Colonic mucosa (tissue), 4 donors: ENCODE data around the gene PRKCQ. TPM values are rescaled to one million over a fixed set of nuclear protein-coding genes. Genes with fewer than 3 reads are reported as not detected.
"Not testable (repeated sequence)": the region's sequence is repeated elsewhere in the genome, so short reads cannot be mapped to it uniquely, and the experiment has no call there.

Experiments used
- DNase-seq: peaks from one replicate; pipeline ENCODE4 v3.0.0-alpha.2; 2020
- H3K27ac ChIP-seq: fragments of 200-600 bp; one replicate; pipeline ENCODE4 v1.8.0; 2021
- H3K27me3 ChIP-seq: fragments of 200-600 bp; one replicate; pipeline ENCODE4 v1.8.0; 2021
- H3K36me3 ChIP-seq: fragments of 200-600 bp; one replicate; pipeline ENCODE4 v1.8.0; 2021
- H3K4me1 ChIP-seq: fragments of 200-600 bp; one replicate; pipeline ENCODE4 v1.8.0; 2021; ENCODE audit warnings: mild to moderate bottlenecking
- H3K4me3 ChIP-seq: fragments of 200-600 bp; one replicate; pipeline ENCODE4 v1.8.0; 2021
- H3K9ac ChIP-seq, 2 donors: one replicate each; pipeline ENCODE4 v1.7.0; 2013; ENCODE audit warnings: control low read depth in 2 of 2, low read depth in 2 of 2, low read length in 2 of 2
- H3K9me3 ChIP-seq: fragments of 200-600 bp; one replicate; pipeline ENCODE4 v1.8.0; 2021
- intact Hi-C: fragments of 100-400 bp; cut with DNase I; formaldehyde crosslinking; loops from one replicate; pipeline ENCODE4 v1.14.1; 2022
- total RNA-seq, 2 donors: library from RNA; stranded (reverse); fragmentation: NEBNext Ultra II Directional in 1 of 2; extraction: Animal tissue kit (Norgen Biotek cat#: 25700) in 1 of 2; gene quantifications; one replicate each; pipeline ENCODE4 v1.2.1, GENCODE V29; 2021
- TF ChIP-seq, protein P1 (sequence below): fragments of 200-600 bp; IDR thresholded peaks from one replicate; pipeline ENCODE4 v1.8.0; 2022; ENCODE audit warnings: antibody characterized with exemption, mild to moderate bottlenecking
- donor health status: healthy.
- donor health status: DM: no; HTN: no; CAD: no.
- donor health status: DM: no; HTN: no; CAD: no.

Gene PRKCQ
- total RNA-seq, 2 donors from 2014 or later, result 0.93 to 0.94 TPM

DNA sequence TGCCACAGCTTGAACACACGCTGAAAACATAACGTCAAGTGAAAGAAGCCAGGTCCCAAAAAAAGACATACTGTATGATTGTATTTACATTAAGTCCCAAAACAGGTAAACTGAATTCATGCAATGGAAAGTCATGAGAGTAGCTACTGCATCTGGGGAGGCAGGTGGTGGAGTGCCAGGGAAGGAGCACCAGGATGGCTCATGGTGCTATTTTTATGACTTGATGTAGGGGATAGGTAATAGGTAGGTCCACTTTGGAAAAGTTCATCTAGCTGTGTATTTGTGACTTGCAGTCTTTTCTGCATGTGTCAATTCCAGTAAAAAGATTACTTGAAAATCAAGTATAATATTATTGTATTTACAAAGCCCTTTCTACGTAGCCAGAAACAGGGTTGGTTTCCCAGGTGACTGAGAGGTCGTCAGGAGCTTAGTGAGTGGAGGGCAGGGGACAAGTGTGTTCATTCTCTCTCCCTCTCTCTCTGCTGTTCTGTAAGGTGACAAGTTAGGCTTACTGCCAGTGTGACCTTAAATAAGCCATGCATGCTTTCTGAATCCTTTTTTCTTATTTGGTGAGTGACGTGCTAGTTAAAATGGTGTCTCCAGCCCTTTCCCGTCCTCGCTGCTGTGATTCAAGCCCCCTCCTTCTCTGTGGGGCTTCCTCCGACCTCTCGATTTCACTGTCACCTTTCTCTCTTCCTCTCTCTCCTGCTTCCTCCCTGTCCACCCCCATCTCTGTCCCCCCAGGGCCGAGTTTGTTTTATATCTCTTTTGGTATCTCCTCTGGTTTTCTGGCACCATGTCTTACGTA, 9.4 kb upstream of the PRKCQ start:
- Histone ChIP-seq H3K27me3 (no peaks in the 10 kb centered on the region), H3K9ac (no peak overlapping the region), H3K27ac (no peak overlapping the region), H3K9me3 (no peaks in the 10 kb centered on the region), H3K36me3 (no peaks in the 10 kb centered on the region), H3K4me3 (no peak overlapping the region), H3K4me1 (no peaks in the 10 kb centered on the region)
- DNase-seq, result no peak
- TF ChIP-seq, protein P1, sequence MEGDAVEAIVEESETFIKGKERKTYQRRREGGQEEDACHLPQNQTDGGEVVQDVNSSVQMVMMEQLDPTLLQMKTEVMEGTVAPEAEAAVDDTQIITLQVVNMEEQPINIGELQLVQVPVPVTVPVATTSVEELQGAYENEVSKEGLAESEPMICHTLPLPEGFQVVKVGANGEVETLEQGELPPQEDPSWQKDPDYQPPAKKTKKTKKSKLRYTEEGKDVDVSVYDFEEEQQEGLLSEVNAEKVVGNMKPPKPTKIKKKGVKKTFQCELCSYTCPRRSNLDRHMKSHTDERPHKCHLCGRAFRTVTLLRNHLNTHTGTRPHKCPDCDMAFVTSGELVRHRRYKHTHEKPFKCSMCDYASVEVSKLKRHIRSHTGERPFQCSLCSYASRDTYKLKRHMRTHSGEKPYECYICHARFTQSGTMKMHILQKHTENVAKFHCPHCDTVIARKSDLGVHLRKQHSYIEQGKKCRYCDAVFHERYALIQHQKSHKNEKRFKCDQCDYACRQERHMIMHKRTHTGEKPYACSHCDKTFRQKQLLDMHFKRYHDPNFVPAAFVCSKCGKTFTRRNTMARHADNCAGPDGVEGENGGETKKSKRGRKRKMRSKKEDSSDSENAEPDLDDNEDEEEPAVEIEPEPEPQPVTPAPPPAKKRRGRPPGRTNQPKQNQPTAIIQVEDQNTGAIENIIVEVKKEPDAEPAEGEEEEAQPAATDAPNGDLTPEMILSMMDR, result no peak
- intact Hi-C loops, result no loop called here

DNA sequence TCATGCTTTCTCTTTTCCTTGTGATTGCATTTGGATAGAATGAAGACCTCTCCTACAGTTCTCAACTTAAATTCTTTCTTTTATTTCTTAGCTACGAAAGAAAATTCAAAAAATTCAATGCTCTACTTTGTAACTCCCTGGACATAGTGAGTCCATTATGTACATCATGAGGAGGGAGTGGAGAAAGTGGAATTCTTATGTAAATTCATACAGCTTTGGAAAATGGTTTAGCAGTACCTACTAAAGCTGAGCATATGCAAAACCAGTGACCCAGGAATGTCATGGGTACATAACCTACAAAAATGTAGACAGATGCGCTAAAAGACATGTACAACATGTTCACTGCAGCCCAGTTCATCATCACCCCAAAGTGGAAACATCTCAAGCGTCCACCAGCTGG, 8.8 kb upstream of the PRKCQ start:
- H3K4me3 ChIP-seq, result no peak overlapping the region
- H3K36me3 ChIP-seq, result no peaks in the 10 kb centered on the region
- no peaks in the 10 kb centered on the region for H3K4me1 ChIP-seq
- no peaks in the 10 kb centered on the region for H3K27me3 ChIP-seq
- DNase-seq, result no peak
- TF ChIP-seq, protein P1, result no peak
- intact Hi-C loops, result no loop called here
- no peaks in the 10 kb centered on the region for H3K9me3 ChIP-seq
- H3K9ac ChIP-seq, result no peak overlapping the region
- H3K27ac ChIP-seq, result no peak overlapping the region

GRCh38 chr10:6588082-6588481, 8.0 kb upstream of the PRKCQ start:
- intact Hi-C loops, result no loop called here
- no peak for DNase-seq
- Histone ChIP-seq H3K36me3 (no peaks in the 10 kb centered on the region), H3K4me1 (no peaks in the 10 kb centered on the region), H3K9ac (no peak overlapping the region), H3K27me3 (no peaks in the 10 kb centered on the region), H3K27ac (no peak overlapping the region), H3K9me3 (no peaks in the 10 kb centered on the region), H3K4me3 (no peak overlapping the region)
- TF ChIP-seq, protein P1, result no peak

DNA sequence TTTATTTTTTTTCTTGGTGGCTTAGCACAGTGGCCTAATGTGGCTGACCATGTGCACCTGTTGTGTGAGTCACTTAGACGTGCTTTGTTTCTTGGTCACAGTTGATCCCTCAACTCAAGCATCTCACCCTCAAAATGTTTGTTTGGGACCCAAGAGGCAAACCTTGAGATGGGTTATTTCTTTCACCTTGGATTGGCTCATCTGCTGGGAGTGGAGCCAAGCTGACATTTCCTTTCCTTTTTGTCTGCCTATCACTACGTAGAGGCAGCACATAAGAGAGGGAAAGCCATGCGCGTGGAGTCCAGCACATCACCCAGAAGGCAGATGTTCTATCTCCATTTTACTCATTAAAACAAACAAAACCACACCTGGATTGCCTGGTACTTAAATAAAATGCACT, 6.4 kb upstream of the PRKCQ start:
- Histone ChIP-seq H3K9ac (no peak overlapping the region), H3K27ac (no peak overlapping the region), H3K36me3 (no peaks in the 10 kb centered on the region), H3K4me1 (no peaks in the 10 kb centered on the region), H3K27me3 (no peaks in the 10 kb centered on the region), H3K9me3 (no peaks in the 10 kb centered on the region), H3K4me3 (no peak overlapping the region)
- DNase-seq, result no peak
- TF ChIP-seq, protein P1, result no peak
- intact Hi-C loops, result no loop called here

DNA sequence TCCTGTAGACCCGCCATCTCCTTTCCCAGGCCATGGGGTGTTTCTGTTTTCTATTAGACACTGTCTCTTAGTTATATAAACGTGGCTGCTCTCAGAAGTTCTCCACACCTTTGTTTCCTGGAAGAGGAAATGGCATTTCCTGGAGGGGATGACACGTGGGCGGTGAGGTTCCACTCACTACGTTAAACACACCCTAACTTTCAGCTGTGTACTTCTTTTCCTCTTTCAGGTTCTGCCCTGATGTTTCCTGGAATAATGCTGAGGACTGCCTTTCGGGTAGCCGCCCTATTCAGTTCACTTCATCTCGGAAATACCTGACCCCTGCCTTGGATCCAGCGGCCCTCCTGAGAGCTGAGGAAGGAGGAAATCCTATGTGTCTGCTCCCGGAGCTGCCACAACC, 3.4 kb upstream of the PRKCQ start:
- H3K4me1 ChIP-seq, result no peaks in the 10 kb centered on the region
- H3K27me3 ChIP-seq, result no peaks in the 10 kb centered on the region
- no peak overlapping the region for H3K9ac ChIP-seq
- no peaks in the 10 kb centered on the region for H3K36me3 ChIP-seq
- no peak for DNase-seq
- no peak overlapping the region for H3K27ac ChIP-seq
- intact Hi-C loops, result no loop called here
- no peaks in the 10 kb centered on the region for H3K9me3 ChIP-seq
- TF ChIP-seq, protein P1, result no peak
- no peak overlapping the region for H3K4me3 ChIP-seq

DNA sequence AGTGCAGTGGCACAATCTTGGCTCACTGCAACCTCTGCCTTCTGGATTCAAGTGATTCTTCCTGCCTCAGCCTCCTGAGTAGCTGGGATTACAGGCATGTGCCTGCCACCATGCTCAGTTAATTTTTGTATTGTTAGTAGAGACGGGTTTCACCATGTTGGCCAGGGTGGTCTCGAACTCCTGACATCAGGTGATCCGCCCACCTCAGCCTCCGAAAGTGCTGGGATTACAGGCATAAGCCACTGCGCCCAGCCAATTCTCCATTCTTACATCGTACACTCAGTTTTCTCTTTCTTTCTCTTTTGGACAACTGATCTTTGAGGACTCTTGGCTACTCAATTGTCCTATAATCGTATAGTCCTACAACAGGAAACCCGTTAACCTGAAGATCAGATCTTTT, 2.8 kb upstream of the PRKCQ start:
- intact Hi-C loops, H3K27ac ChIP-seq, DNase-seq, H3K9me3 ChIP-seq, H3K4me1 ChIP-seq, H3K9ac ChIP-seq, H3K27me3 ChIP-seq, H3K36me3 ChIP-seq, H3K4me3 ChIP-seq: not testable (repeated sequence)
